HFFc6 (cell line): ENCODE data around the gene CCDC12. TPM values are rescaled to one million over a fixed set of nuclear protein-coding genes. Genes with fewer than 3 reads are reported as not detected.
A peak's percentile ranks its signal among the peaks of the same experiment; 100 is the strongest.

ENCODE experiments used
- DNase-seq: peaks from one replicate; pipeline ENCODE4 v3.0.0-alpha.2; 2018
- H3K27ac Mint-ChIP-seq: 2 replicates; pipeline ENCODE4 v1.8.0; 2020; ENCODE audit warnings: mild to moderate bottlenecking, mixed read lengths
- H3K27me3 Mint-ChIP-seq: 2 replicates; pipeline ENCODE4 v1.8.0; 2021; ENCODE audit warnings: mild to moderate bottlenecking, moderate library complexity, mixed read lengths; ENCODE audit not compliant: insufficient read depth
- H3K36me3 Mint-ChIP-seq: 2 replicates; pipeline ENCODE4 v1.8.0; 2021; ENCODE audit warnings: low read depth, mixed read lengths
- H3K4me1 Mint-ChIP-seq: 2 replicates; pipeline ENCODE4 v1.8.0; 2020; ENCODE audit warnings: low read depth, mixed read lengths
- H3K4me3 Mint-ChIP-seq: 2 replicates; pipeline ENCODE4 v1.8.0; 2020; ENCODE audit warnings: mild to moderate bottlenecking, moderate library complexity, mixed read lengths
- H3K9me3 Mint-ChIP-seq: 2 replicates; pipeline ENCODE4 v1.8.0; 2020; ENCODE audit warnings: mild to moderate bottlenecking, mixed read lengths
- total RNA-seq, 6 experiments: library from RNA; stranded (reverse); fragmentation: NEBNext Ultra II Directional; extraction: Animal tissue kit (Norgen Biotek cat#: 25700); gene quantifications; 2 replicates in 1 of 6; 3 replicates in 5 of 6; pipeline ENCODE4 v1.2.3, GENCODE V29; 2021
- TF ChIP-seq, protein P1 (sequence below): fragments of 200-600 bp; sonication (generic); IDR thresholded peaks from 2 replicates; pipeline ENCODE4 v1.5.0; 2021; ENCODE audit warnings: antibody characterized with exemption, mild to moderate bottlenecking

The CCDC12 gene
- total RNA-seq, 6 experiments from 2014 or later: 21.3 to 27.9 (median 27.2) TPM

DNA sequence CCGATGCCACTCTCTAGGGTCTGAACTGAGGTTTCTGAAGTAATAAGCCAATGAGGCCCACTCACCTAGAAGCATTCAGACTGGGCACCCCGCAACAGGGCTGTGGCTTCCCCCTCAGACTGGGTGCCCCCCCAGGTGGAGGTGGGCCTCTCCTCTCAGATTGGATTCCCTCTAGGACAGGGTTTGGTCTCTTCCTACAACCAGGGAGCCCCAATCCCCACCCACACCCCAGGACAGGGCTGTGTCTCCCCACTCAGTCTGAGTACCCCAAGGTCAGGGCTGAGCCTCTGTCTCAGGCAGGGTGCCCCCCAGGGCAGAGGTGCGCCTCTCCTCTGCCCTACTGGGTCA is 71.4 kb downstream of the CCDC12 start:
- H3K36me3 Mint-ChIP-seq: no peaks in the 10 kb centered on the region
- no peak for DNase-seq
- TF ChIP-seq, protein P1, sequence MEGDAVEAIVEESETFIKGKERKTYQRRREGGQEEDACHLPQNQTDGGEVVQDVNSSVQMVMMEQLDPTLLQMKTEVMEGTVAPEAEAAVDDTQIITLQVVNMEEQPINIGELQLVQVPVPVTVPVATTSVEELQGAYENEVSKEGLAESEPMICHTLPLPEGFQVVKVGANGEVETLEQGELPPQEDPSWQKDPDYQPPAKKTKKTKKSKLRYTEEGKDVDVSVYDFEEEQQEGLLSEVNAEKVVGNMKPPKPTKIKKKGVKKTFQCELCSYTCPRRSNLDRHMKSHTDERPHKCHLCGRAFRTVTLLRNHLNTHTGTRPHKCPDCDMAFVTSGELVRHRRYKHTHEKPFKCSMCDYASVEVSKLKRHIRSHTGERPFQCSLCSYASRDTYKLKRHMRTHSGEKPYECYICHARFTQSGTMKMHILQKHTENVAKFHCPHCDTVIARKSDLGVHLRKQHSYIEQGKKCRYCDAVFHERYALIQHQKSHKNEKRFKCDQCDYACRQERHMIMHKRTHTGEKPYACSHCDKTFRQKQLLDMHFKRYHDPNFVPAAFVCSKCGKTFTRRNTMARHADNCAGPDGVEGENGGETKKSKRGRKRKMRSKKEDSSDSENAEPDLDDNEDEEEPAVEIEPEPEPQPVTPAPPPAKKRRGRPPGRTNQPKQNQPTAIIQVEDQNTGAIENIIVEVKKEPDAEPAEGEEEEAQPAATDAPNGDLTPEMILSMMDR: no peak
- peaks cover 13% of the 10 kb centered on the region for H3K4me1 Mint-ChIP-seq
- H3K27me3 Mint-ChIP-seq: peaks cover 4% of the 10 kb centered on the region
- H3K9me3 Mint-ChIP-seq: no peaks in the 10 kb centered on the region
- H3K4me3 Mint-ChIP-seq: no peak overlapping the region
- no peak overlapping the region for H3K27ac Mint-ChIP-seq

DNA sequence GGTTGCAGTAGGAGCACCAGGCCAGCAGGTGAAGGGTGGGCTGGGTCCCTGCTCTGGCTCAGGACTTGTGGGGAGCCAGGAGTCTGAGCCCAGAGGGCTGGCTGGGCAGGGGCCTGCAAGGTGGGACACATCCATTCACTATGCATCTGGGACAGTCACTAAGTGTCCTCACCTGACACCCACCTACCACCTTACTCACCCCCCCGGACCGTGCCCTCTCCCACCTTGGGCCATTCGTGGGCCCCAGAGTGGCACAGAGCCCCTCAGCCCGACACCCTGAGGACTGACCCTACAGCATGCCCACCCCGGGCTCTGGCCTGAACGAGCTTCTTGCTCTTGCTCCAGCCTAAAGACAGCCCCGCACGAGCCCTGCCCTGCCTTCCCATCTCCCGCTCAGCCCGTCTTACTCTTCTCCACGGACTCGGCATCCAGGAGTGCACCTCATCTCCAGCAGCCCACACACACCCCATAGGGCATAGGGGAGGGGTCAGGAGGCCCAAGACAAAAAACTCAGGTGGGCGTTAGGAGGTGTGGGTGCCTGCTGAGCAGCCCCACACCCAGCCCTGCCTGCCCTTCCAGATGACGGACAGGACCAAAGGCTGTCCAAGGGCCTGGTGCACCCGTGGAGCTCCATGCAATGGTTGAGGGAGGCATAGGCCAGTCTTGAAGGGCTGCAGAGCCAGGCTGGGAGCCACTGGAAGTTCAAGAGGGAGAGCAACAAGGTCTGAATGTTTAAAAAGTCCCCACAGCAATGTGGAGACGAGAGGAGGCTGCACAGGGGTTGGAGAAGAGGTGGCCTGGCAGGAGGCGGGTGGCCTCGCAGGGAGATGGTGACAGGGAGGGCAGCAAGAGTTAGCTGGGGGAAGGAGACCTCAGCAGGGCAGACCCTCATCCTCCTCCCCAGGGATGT is 72.0 kb downstream of the CCDC12 start:
- H3K4me1 Mint-ChIP-seq: peaks cover 11% of the 10 kb centered on the region
- no peaks in the 10 kb centered on the region for H3K9me3 Mint-ChIP-seq
- no peak overlapping the region for H3K4me3 Mint-ChIP-seq
- H3K27ac Mint-ChIP-seq: no peak overlapping the region
- TF ChIP-seq, protein P1: no peak
- H3K36me3 Mint-ChIP-seq: no peaks in the 10 kb centered on the region
- no peak for DNase-seq
- peaks cover 4% of the 10 kb centered on the region for H3K27me3 Mint-ChIP-seq

DNA sequence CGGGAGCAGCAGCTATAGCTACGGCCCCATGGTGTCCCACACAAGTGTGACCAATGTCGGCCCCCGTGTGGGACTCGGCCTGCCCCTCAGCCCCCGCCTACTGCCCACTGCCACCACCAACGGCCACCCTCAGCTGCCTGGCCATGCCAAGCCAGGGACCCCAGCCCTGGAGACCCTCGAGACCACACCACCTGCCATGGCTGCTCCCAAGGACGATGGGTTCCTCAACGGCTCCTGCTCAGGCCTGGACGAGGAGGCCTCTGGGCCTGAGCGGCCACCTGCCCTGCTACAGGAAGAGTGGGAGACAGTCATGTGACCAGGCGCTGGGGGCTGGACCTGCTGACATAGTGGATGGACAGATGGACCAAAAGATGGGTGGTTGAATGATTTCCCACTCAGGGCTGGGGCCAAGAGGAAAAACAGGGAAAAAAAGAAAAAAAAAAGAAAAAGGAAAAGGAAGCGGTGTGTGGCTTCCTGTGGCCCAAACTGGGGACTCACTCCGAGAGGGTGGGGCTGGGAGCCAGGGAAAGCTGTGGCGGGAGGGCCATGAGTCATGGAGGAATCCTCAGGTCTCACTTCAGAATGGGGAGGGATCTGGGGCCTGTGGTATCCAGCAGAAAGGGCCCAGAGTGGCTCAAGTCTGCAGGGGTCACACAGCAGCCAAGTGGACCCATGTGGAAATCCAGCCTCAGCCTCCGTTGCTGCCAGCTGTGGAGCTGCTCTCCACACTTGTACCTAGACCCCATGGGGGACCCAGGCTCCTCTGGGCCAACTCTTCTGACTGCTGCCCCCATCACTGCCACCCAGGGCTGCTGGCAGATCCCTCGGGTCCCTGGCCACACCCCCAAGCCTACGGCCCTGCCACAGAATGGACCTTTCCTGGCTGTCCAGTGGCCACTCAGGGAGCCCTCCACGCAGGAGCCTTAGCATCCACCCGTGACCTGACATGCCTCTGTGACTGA is 72.9 kb downstream of the CCDC12 start:
- H3K27me3 Mint-ChIP-seq: peaks cover 4% of the 10 kb centered on the region
- no peaks in the 10 kb centered on the region for H3K36me3 Mint-ChIP-seq
- H3K27ac Mint-ChIP-seq: no peak overlapping the region
- TF ChIP-seq, protein P1: no peak
- DNase-seq: peak; percentile 51
- H3K9me3 Mint-ChIP-seq: no peaks in the 10 kb centered on the region
- H3K4me1 Mint-ChIP-seq: peaks cover 7% of the 10 kb centered on the region
- H3K4me3 Mint-ChIP-seq: no peak overlapping the region; the same call in 1 of the 2 replicates

GRCh38 chr3:46902188-46902631 is 74.3 kb downstream of the CCDC12 start:
- Mint-ChIP-seq H3K27ac (no peak overlapping the region), H3K36me3 (no peaks in the 10 kb centered on the region), H3K27me3 (peaks cover 4% of the 10 kb centered on the region), H3K4me3 (no peak overlapping the region), H3K9me3 (no peaks in the 10 kb centered on the region), H3K4me1 (peaks cover 7% of the 10 kb centered on the region)
- TF ChIP-seq, protein P1: no peak
- DNase-seq: no peak

GRCh38 chr3:46901591-46902187 is 74.9 kb downstream of the CCDC12 start:
- H3K27ac Mint-ChIP-seq: no peak overlapping the region
- TF ChIP-seq, protein P1: no peak
- no peak overlapping the region for H3K4me3 Mint-ChIP-seq
- no peaks in the 10 kb centered on the region for H3K36me3 Mint-ChIP-seq
- no peak for DNase-seq
- H3K27me3 Mint-ChIP-seq: peaks cover 4% of the 10 kb centered on the region
- H3K4me1 Mint-ChIP-seq: peaks cover 7% of the 10 kb centered on the region
- H3K9me3 Mint-ChIP-seq: no peaks in the 10 kb centered on the region
